Peyer's patch (tissue), 4 donors: ENCODE results near the gene TAX1BP3.

Experiments used
- POLR2A ChIP-seq, 2 donors: fragments of 450-650 bp; IDR thresholded peaks; one replicate each; pipeline ENCODE4 v1.5.1; 2017; ENCODE audit warnings: antibody characterized with exemption in 2 of 2, mild to moderate bottlenecking in 2 of 2, moderate library complexity in 2 of 2
- TF ChIP-seq, protein P1 (sequence below), 6 experiments: fragments of 450-650 bp in 4 of 6; fragments of 200-600 bp in 2 of 6; sonication (generic) in 1 of 6; IDR thresholded peaks; one replicate each; pipeline ENCODE4 v1.5.1; 2017 to 2019; ENCODE audit warnings: antibody characterized with exemption in 6 of 6, mild to moderate bottlenecking in 3 of 6, moderate library complexity in 1 of 6

DNA sequence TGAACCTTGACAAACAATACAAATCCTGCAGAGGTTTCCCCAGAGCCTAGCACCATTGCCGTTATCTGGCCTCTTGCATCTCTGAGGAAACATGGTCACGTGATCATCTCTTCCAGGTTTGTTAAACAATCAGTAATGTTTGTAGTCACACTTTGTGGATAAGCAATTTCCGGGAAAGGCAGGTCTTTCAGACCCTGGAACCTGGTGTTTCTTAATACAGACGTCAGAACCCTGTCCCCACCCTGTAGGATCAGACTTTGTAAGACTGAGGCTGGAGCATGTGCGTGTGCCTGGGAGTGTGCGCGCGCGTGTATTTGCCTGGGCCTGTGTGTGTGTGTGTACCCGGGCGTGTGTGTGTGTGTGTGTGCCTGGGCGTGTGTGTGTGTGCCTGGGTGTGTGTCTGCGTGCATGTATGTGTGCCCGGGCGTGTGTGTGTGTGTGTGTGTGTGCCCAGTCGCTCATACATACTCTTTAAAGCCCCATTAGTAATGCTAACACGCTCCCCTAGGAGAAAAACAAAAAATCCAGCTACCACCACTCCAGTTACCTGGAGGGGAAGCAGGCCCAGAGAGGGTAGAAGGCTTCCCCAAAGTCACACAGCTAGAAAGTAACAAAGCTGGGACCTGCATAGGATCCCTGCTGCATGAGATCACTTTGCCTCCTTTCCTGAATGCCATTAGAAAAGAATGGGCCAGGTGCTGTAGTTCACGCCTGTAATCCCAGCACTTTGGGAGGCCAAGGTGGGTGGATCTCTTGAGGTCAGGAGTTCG lies 26.5 kb downstream of the TAX1BP3 start:
- no peak for TF ChIP-seq POLR2A (IDR thresholded peaks at IDR 0.05)
- TF ChIP-seq, protein P1, sequence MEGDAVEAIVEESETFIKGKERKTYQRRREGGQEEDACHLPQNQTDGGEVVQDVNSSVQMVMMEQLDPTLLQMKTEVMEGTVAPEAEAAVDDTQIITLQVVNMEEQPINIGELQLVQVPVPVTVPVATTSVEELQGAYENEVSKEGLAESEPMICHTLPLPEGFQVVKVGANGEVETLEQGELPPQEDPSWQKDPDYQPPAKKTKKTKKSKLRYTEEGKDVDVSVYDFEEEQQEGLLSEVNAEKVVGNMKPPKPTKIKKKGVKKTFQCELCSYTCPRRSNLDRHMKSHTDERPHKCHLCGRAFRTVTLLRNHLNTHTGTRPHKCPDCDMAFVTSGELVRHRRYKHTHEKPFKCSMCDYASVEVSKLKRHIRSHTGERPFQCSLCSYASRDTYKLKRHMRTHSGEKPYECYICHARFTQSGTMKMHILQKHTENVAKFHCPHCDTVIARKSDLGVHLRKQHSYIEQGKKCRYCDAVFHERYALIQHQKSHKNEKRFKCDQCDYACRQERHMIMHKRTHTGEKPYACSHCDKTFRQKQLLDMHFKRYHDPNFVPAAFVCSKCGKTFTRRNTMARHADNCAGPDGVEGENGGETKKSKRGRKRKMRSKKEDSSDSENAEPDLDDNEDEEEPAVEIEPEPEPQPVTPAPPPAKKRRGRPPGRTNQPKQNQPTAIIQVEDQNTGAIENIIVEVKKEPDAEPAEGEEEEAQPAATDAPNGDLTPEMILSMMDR (IDR thresholded peaks at IDR 0.05): no peak
